Spleen (tissue), 7 donors: ENCODE measurements around the gene FARP1.

Source experiments
- POLR2A ChIP-seq, 3 donors: fragments of 450-650 bp; IDR thresholded peaks; one replicate each; pipeline ENCODE4 v1.5.1; 2017; ENCODE audit warnings: antibody characterized with exemption in 3 of 3, mild to moderate bottlenecking in 1 of 3
- TF ChIP-seq, protein P1 (sequence below), 11 experiments: fragments of 200-600 bp in 7 of 11; fragments of 450-650 bp in 4 of 11; sonication (generic) in 4 of 11; IDR thresholded peaks in 8 of 11; conservative IDR thresholded peaks in 3 of 11; 1 replicate in 7 of 11; 2 replicates in 4 of 11; pipeline versions ENCODE4 v1.4.0 to v1.8.0; 2016 to 2021; ENCODE audit warnings: antibody characterized with exemption in 11 of 11, inconsistent platforms in 4 of 11, mild to moderate bottlenecking in 1 of 11
- donor health status: DM: no; HTN: no; CAD: no; lungs with moderate emphysema.
- donor health status: DM: no; HTN: no; CAD: no.
- donor health status: DM: no; HTN: no; CAD: no.

DNA sequence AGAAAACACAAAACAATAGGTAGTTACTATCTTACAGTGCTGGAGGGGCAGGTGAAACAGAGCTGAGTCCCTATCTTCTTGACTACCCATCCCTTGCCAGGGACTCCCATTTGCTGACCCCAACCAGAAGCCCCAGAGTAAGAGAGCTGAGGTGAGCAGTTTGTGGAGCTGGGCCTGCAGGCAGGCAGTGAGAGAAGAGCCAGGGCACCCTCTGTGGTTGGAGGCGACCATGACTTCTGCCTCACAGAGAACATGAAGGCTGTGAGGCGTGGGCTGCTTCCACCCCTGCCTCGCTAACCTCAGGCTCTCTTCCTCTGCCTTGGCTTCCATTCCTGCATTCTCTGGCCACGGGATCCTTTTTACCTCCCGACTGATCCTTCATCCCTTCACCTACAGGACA lies 81.7 kb downstream of the FARP1 start:
- TF ChIP-seq, protein P1, sequence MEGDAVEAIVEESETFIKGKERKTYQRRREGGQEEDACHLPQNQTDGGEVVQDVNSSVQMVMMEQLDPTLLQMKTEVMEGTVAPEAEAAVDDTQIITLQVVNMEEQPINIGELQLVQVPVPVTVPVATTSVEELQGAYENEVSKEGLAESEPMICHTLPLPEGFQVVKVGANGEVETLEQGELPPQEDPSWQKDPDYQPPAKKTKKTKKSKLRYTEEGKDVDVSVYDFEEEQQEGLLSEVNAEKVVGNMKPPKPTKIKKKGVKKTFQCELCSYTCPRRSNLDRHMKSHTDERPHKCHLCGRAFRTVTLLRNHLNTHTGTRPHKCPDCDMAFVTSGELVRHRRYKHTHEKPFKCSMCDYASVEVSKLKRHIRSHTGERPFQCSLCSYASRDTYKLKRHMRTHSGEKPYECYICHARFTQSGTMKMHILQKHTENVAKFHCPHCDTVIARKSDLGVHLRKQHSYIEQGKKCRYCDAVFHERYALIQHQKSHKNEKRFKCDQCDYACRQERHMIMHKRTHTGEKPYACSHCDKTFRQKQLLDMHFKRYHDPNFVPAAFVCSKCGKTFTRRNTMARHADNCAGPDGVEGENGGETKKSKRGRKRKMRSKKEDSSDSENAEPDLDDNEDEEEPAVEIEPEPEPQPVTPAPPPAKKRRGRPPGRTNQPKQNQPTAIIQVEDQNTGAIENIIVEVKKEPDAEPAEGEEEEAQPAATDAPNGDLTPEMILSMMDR (IDR thresholded peaks at IDR 0.05 in 8 of 11, conservative IDR thresholded peaks at IDR 0.05 in 3 of 11), result no peak
- no peak for TF ChIP-seq POLR2A (IDR thresholded peaks at IDR 0.05)
